HG03469 (cell line): ENCODE measurements around the gene GLP1R.

Source experiments
- ATAC-seq: cut with Tn5 transposase; IDR thresholded peaks from one replicate; pipeline ENCODE4 v1.9.1; 2021; ENCODE audit warnings: mild to moderate bottlenecking, moderate library complexity, moderate number of reproducible peaks; ENCODE audit not compliant: unreplicated experiment

The GLP1R gene

GRCh38 chr6:39061182-39061581 is 12.6 kb downstream of the GLP1R start:
- no peak for ATAC-seq

- no peak for ATAC-seq
Observed at GRCh38 chr6:39061588-39061987, 13.0 kb downstream of the GLP1R start.

GRCh38 chr6:39062014-39062740 is 13.6 kb downstream of the GLP1R start:
- ATAC-seq, result no peak

DNA sequence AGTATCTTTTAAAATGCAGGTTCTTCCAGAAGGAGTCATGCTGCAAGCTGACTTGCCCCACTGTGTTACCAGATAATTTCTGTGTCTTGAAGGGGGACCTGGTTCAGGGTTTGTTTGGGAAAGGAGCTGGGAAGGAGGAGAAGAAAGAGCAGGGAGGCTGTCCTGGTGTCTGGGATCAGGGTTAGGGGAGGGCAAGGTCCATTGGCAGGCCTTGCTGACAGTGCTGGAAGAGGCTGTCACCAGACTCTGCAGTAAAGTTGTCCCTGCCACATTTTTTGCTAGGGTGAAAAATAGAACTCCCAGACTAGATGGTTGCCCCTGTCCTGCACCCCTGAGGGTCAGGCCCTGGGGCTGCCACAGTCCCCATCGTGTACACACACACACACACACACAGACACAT is 14.9 kb downstream of the GLP1R start:
- ATAC-seq, result no peak

DNA sequence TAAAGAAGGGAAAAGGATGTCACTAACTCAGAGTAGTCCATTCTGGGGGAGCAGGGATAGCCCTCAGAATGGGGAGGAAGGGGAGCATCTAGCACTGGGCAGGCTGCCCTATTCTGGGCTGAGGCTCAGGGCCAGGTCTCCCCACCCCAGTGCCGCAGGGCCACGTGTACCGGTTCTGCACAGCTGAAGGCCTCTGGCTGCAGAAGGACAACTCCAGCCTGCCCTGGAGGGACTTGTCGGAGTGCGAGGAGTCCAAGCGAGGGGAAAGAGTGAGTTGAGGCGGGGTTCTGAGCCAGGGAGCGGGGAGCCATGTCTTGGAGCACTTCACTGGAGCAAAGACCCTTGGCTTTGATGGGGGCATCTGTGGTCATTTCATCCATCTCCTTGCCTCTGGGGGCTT is 17.0 kb downstream of the GLP1R start:
- no peak for ATAC-seq

DNA sequence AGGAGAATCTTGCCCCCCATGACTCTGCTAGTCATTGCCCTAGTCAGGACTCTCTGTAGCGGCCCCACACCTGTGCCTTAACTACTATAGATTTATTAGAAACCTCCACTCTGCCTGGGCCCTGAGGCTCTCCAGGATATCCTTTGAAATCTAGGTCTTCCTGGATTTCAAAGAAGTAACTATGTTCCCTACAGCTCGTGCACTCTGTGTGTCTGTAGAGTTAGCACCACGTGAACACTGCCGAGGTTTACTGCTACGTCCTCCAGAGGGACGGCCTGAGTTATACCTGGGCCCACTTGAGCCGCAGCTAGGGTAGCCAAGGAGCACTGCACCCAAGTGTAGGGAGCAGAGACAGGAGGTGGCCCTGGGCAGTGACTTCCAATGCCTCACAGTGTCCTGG is 19.8 kb downstream of the GLP1R start:
- no peak for ATAC-seq

DNA sequence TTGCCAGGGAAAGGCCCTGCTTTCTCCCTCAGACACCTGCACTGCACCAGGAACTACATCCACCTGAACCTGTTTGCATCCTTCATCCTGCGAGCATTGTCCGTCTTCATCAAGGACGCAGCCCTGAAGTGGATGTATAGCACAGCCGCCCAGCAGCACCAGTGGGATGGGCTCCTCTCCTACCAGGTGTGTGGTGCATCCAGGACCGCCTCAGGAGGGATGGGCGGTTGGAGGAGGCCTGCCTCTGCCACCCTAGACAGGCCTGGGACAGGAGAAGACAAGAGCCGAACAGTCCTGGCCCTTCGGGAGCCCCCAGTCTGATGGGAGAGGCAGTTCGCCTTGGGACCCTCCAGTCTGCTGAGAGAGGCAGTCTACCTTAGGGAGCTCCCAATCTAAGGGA is 24.2 kb downstream of the GLP1R start:
- no peak for ATAC-seq

DNA sequence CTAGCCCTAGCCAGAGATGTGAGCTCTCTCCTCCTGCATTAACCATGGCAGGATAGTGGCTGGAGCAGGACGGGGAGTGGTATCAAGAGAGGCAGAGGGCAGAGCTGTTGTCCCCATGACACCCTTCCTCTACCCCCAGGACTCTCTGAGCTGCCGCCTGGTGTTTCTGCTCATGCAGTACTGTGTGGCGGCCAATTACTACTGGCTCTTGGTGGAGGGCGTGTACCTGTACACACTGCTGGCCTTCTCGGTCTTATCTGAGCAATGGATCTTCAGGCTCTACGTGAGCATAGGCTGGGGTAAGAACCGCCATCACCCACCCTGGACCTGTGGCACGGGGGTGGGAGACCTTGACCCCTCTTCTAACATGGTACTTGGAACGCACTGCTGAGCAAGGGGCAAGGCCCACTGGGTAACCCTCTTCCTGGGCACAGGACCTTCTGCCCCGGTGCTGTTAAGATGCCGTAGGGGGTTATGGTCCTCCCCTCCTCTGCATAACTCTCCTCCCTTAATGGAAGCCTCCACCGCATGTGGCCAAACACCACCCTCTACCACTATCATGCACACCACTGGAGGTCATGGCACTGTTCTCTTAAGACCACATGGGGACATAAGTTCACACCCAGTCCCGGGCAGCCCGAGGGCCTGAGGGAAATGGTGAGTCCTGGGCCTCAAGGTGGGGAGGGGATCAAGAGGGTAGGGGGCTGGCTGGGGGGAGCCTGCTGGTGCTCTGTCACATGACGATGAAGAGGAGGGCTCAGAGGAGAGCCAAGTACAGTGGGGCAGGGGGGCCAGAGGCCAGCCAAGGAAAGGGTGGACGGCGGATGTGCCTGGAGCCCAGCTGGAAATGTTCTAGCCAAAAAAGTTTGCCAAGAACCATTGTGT is 25.1 kb downstream of the GLP1R start:
- no peak for ATAC-seq

DNA sequence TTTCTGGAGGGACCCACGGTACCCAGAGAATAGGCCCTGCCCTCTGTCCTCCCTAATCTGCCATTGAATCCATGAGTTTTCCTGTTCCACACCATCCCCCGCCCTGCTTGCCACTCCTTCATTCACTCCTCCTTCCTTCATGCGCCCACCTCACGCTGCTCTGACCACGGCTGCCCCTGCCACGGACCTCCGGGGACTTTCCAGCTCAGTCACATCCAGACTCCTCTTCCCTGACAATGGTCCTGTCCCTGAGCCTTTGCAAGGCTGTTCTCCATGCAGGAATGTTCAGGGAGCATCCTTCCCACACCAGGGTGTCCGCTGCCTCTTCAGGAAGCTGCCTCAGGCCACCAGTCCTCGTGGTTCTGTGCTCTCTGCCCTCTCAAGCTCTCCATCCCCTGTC is 25.9 kb downstream of the GLP1R start:
- ATAC-seq, result no peak

GRCh38 chr6:39075010-39075686 is 26.6 kb downstream of the GLP1R start:
- no peak for ATAC-seq

- no peak for ATAC-seq
Observed at GRCh38 chr6:39075807-39076622, 27.4 kb downstream of the GLP1R start.

GRCh38 chr6:39076623-39077535 is 28.3 kb downstream of the GLP1R start:
- ATAC-seq, result no peak

GRCh38 chr6:39077882-39078594 is 29.5 kb downstream of the GLP1R start:
- ATAC-seq, result no peak

- no peak for ATAC-seq
Observed at GRCh38 chr6:39078695-39079094, 30.1 kb downstream of the GLP1R start.

GRCh38 chr6:39079197-39080125 is 30.9 kb downstream of the GLP1R start:
- no peak for ATAC-seq

DNA sequence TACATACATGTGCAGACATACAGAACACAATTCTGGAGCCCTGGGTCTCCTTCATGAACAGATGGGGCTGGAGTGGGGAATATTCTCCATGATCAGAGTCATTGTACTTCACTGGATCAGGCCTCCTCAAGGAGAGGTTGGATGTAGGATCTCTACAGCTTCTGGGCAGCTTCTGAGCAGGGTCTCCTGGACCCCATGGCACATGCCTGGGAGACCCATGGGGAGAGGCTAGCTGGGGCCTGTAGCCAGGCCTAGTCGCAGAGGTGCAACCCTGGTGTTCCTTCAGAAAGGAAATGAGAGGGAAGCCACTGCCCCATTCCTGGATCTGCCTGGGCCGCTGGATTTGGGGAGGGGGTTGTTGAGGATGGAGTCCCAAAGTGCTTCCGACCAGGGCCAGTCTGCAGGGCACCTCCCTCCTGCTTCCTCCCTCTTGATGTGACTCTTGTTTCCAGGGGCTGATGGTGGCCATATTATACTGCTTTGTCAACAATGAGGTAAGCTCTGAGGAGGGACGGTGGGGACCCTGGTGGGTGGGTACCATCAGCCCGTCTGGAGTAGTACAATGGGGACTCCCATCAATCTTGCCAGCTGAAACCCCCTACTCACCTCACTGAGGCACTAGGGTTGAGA is 31.8 kb downstream of the GLP1R start:
- no peak for ATAC-seq

- no peak for ATAC-seq
Observed at GRCh38 chr6:39082310-39082709, 33.7 kb downstream of the GLP1R start.

DNA sequence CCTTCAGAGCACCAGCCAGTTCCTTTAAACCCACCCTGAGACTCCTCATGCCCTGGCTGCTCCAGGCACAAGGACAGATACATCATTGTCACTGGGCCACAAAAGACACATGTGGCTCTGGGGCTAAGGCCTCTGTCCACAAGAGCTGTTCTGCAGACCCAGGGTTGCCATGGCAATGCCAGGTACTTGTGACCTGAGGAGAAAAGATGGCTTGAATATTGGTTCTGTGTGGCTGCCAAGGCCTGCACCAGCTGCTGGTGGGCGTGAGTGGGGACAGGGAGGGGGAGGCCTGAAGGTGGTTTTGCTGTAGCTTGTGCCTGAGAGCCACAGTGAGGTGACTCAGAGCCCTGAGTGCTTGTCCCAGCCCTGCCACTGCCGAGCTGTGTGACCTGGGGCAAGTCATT is 34.7 kb downstream of the GLP1R start:
- no peak for ATAC-seq
